BLaER1 treated with 17β-estradiol and CSF1 and Interleukin-3, amounts not matched to agents 10 nM and 100 nM (cell line): ENCODE results near the gene SPDYE3.
A peak's percentile ranks its signal among the peaks of the same experiment; 100 is the strongest.
"Not testable (repeated sequence)": the region's sequence is repeated elsewhere in the genome, so short reads cannot be mapped to it uniquely, and the experiment has no call there.

ENCODE experiments used
- H3K27ac ChIP-seq, 11 experiments: shearing (Covaris generic); formaldehyde crosslinking; 2 replicates each; pipeline ENCODE4 v1.8.1; 2022
- H3K27me3 ChIP-seq, 11 experiments: shearing (Covaris generic); formaldehyde crosslinking; 2 replicates each; pipeline ENCODE4 v1.8.1; 2022
- H3K36me3 ChIP-seq, 11 experiments: shearing (Covaris generic); formaldehyde crosslinking; 2 replicates each; pipeline ENCODE4 v1.8.1; 2022
- H3K4me1 ChIP-seq, 10 experiments: shearing (Covaris generic); formaldehyde crosslinking; 2 replicates each; pipeline ENCODE4 v1.8.1; 2022
- H3K4me2 ChIP-seq, 11 experiments: shearing (Covaris generic); formaldehyde crosslinking; 2 replicates each; pipeline ENCODE4 v1.8.1; 2022
- H3K4me3 ChIP-seq, 10 experiments: shearing (Covaris generic); formaldehyde crosslinking; 2 replicates each; pipeline ENCODE4 v1.8.1; 2022
- H3K9ac ChIP-seq, 11 experiments: shearing (Covaris generic); formaldehyde crosslinking; 2 replicates each; pipeline ENCODE4 v1.8.1; 2022
- H3K9me3 ChIP-seq, 11 experiments: shearing (Covaris generic); formaldehyde crosslinking; replicated peaks in 1 of 11; 2 replicates each; pipeline ENCODE4 v1.8.1; 2022
- H4K20me1 ChIP-seq, 11 experiments: shearing (Covaris generic); formaldehyde crosslinking; 2 replicates each; pipeline ENCODE4 v1.8.1; 2022
- Cebpa-rat ChIP-seq, 11 experiments: shearing (Covaris generic); IDR thresholded peaks; 2 replicates each; pipeline ENCODE4 v1.8.1; 2022

SPDYE3 gene

DNA sequence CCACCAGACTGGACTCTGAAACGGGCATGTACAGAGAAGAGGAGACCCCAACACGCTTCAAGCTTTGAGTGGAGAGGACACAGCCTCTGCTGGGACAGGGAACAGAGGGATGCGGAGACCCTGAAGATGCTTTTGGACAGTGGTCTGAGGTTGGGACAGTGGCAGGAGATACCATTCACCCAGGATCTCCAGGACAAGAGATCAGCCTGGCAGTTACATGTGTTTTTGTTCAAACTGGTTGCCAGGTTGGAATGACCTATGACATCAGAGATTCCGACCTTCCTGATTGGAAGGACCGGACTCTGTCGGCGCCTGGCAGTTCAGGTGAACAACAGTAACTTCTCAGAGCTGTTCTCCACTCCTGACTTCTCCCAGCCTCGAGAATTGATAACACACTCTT is at the start of gene SPDYE3:
Gene SPDYE3, plus strand, starts transcription at position 301 of the 400 bp plus-strand sequence. CDS start 184 bp downstream, outside the sequence.
- not testable (repeated sequence) for H3K4me3 ChIP-seq, H3K36me3 ChIP-seq, H3K27ac ChIP-seq, H3K9me3 ChIP-seq, H3K27me3 ChIP-seq, H3K9ac ChIP-seq, H3K4me2 ChIP-seq
- Histone ChIP-seq H3K4me1 (peaks cover 0 to 10% (median 0%) of the 10 kb centered on the region in 10 experiments; a peak in 5 of 20 replicates), H4K20me1 (peaks cover 0 to 15% (median 0%) of the 10 kb centered on the region in 11 experiments; a peak in 5 of 22 replicates)

DNA sequence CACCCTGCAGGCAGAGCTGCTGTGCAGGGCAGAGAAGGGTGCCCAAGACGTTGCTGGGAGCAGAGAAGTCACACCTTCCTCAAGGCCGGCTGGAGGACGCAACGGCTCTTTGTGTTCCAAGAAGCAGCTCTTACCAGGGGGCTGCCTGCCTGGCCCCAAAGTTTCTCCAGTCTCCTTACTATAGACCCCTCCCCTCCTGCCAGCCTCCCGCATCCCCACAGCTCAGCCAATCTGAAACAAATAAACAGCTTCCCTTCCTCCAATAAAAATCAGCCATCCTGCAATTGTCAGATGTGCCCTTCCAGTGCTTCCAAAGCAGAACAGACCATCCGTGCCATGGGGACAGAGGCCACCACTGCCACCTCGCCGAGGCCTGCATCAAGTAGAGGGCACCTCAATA is 47.5 kb upstream of the SPDYE3 start:
- H3K36me3 ChIP-seq, H3K9ac ChIP-seq, H3K9me3 ChIP-seq, H3K4me2 ChIP-seq, H3K4me3 ChIP-seq, H3K27me3 ChIP-seq, H3K27ac ChIP-seq, H3K4me1 ChIP-seq: not testable (repeated sequence)
- H4K20me1 ChIP-seq, result peaks cover 0 to 52% (median 3%) of the 10 kb centered on the region in 11 experiments; a peak in 7 of 22 replicates

- H3K4me2 ChIP-seq, H3K27ac ChIP-seq, H3K4me3 ChIP-seq, H3K36me3 ChIP-seq, H3K9ac ChIP-seq, H3K9me3 ChIP-seq, H3K27me3 ChIP-seq: not testable (repeated sequence)
- Histone ChIP-seq H4K20me1 (peaks cover 0 to 51% (median 19%) of the 10 kb centered on the region in 11 experiments; a peak in 17 of 22 replicates), H3K4me1 (peaks cover 0 to 15% (median 12%) of the 10 kb centered on the region in 10 experiments; a peak in 15 of 20 replicates)
These were observed 44.6 kb upstream of the SPDYE3 start for GRCh38 chr7:100262896-100263295.

GRCh38 chr7:100264223-100264622 is 43.3 kb upstream of the SPDYE3 start:
- H3K4me1 ChIP-seq, result peaks cover 0 to 15% (median 12%) of the 10 kb centered on the region in 10 experiments; a peak in 15 of 20 replicates
- not testable (repeated sequence) for H3K27ac ChIP-seq, H3K4me2 ChIP-seq

GRCh38 chr7:100264669-100265165 is 42.8 kb upstream of the SPDYE3 start:
- H3K9ac ChIP-seq, H3K4me2 ChIP-seq, H3K9me3 ChIP-seq, H3K27ac ChIP-seq, H3K36me3 ChIP-seq, H3K4me3 ChIP-seq, H3K27me3 ChIP-seq: not testable (repeated sequence)
- Histone ChIP-seq H3K4me1 (peaks cover 0 to 15% (median 12%) of the 10 kb centered on the region in 10 experiments; a peak in 15 of 20 replicates), H4K20me1 (peaks cover 0 to 60% (median 34%) of the 10 kb centered on the region in 11 experiments; a peak in 18 of 22 replicates)

More at GRCh38 chr7:100264223-100264622, 43.3 kb upstream of the SPDYE3 start:
- not testable (repeated sequence) for H3K4me3 ChIP-seq, H3K27me3 ChIP-seq, H3K9me3 ChIP-seq, H3K36me3 ChIP-seq, H3K9ac ChIP-seq
- H4K20me1 ChIP-seq, result peaks cover 0 to 55% (median 30%) of the 10 kb centered on the region in 11 experiments; a peak in 18 of 22 replicates

- not testable (repeated sequence) for H3K36me3 ChIP-seq, H3K27ac ChIP-seq, H3K27me3 ChIP-seq, H3K9me3 ChIP-seq, H3K4me3 ChIP-seq, H3K9ac ChIP-seq
- Histone ChIP-seq H3K4me1 (peaks cover 0 to 18% (median 15%) of the 10 kb centered on the region in 10 experiments; a peak in 15 of 20 replicates), H3K4me2 (peak overlapping the region in 7 of 11 experiments; percentile 3 to 50 (median 32); a peak in 10 of 22 replicates), H4K20me1 (peaks cover 0 to 65% (median 38%) of the 10 kb centered on the region in 11 experiments; a peak in 17 of 22 replicates)
These were observed 41.7 kb upstream of the SPDYE3 start for GRCh38 chr7:100265851-100266250.

DNA sequence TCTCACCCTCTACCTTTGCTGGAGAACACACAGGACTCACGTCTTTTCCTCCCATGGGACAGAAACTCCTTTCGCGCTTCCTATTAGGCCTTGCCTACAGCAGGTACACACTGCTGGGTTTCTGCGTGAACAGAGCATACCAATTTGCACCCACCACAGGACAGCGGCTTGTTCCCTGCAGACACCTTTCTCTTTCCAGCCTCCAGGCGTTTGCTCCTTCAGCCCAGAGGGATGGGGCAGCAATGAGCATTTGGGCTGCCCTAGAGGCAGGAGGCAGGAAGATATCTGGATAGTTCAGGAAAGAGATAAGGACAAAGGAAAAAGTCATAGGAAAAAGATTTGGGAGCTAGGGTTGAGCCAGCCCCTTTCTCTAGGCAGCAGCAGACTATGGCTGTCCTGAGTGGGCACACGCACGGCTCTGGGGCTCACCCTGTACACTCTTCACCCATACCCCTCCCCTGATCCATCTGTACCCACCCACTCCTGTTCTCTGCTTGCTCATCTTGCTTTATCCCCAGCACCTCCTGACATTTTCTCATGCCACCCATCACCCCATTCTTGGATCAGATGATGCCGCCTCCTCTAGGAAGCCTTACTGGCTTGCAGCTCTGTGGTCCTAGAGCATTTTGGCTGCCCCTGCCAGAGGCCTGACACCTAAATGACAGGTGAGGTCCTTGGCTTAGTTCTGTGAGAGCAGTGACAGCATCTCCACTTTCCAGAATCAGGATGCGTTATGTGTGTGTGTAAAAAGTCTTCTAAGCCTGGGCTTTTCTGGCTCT is 40.7 kb upstream of the SPDYE3 start:
- H3K27me3 ChIP-seq, result no peaks in the 10 kb centered on the region
- H3K9me3 ChIP-seq, result no peaks in the 10 kb centered on the region
- peaks cover 0 to 20% (median 15%) of the 10 kb centered on the region in 10 experiments; a peak in 15 of 20 replicates for H3K4me1 ChIP-seq
- H4K20me1 ChIP-seq, result peaks cover 0 to 62% (median 38%) of the 10 kb centered on the region in 11 experiments; a peak in 17 of 22 replicates
- peak overlapping the region in 8 of 11 experiments; percentile 3 to 50 (median 30); a peak in 12 of 22 replicates for H3K4me2 ChIP-seq
- peak overlapping the region in 2 of 11 experiments; percentile 1 to 2; a peak in 1 of 22 replicates for H3K9ac ChIP-seq
- peaks cover 0 to 8% (median 0%) of the 10 kb centered on the region in 11 experiments; a peak in 5 of 22 replicates for H3K36me3 ChIP-seq
- H3K27ac ChIP-seq, result no peak overlapping the region
- no peak for TF ChIP-seq Cebpa-rat (IDR thresholded peaks at IDR 0.05)
- no peak overlapping the region for H3K4me3 ChIP-seq

GRCh38 chr7:100267648-100268047 is 39.9 kb upstream of the SPDYE3 start:
- no peak for TF ChIP-seq Cebpa-rat (IDR thresholded peaks at IDR 0.05)
- H3K27me3 ChIP-seq, result no peaks in the 10 kb centered on the region
- H3K9ac ChIP-seq, result no peak overlapping the region
- no peak overlapping the region for H3K4me2 ChIP-seq
- H3K27ac ChIP-seq, result no peak overlapping the region
- H4K20me1 ChIP-seq, result peaks cover 0 to 62% (median 38%) of the 10 kb centered on the region in 11 experiments; a peak in 17 of 22 replicates
- H3K9me3 ChIP-seq, result no peaks in the 10 kb centered on the region
- no peak overlapping the region for H3K4me3 ChIP-seq
- peaks cover 0 to 8% (median 0%) of the 10 kb centered on the region in 11 experiments; a peak in 5 of 22 replicates for H3K36me3 ChIP-seq
- peaks cover 0 to 24% (median 15%) of the 10 kb centered on the region in 10 experiments; a peak in 15 of 20 replicates for H3K4me1 ChIP-seq

DNA sequence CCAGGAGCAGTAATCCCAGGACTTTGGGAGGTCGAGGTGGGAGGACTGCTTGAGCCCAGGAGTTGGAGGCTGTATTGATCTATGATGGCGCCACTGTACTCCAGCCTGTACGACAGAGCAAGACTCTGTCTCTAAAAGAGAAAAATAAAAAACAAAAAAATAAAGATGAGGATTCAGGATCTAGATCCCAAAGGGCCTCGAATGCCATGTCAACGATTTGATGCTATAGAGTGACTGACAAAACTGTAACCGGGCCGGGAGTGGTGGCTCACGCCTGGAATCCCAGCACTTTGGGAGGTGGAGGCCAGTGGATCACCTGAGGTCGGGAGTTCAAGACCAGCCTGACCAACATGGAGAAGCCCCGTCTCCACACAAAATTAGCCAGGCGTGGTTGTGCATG is 38.6 kb upstream of the SPDYE3 start:
- not testable (repeated sequence) for H3K4me2 ChIP-seq, H3K36me3 ChIP-seq, H3K27me3 ChIP-seq, H3K9ac ChIP-seq, H3K27ac ChIP-seq, H3K9me3 ChIP-seq, H3K4me3 ChIP-seq
- Histone ChIP-seq H4K20me1 (peaks cover 0 to 61% (median 38%) of the 10 kb centered on the region in 11 experiments; a peak in 17 of 22 replicates), H3K4me1 (peaks cover 0 to 24% (median 16%) of the 10 kb centered on the region in 10 experiments; a peak in 15 of 20 replicates)

- not testable (repeated sequence) for H3K4me3 ChIP-seq, H3K9me3 ChIP-seq, H3K9ac ChIP-seq, H3K27me3 ChIP-seq, H3K36me3 ChIP-seq, H3K27ac ChIP-seq
- Histone ChIP-seq H4K20me1 (peaks cover 0 to 55% (median 38%) of the 10 kb centered on the region in 11 experiments; a peak in 17 of 22 replicates), H3K4me2 (peak overlapping the region in 3 of 11 experiments; percentile 11 to 17 (median 12); a peak in 1 of 22 replicates), H3K4me1 (peaks cover 0 to 24% (median 16%) of the 10 kb centered on the region in 10 experiments; a peak in 15 of 20 replicates)
These were observed 38.0 kb upstream of the SPDYE3 start for GRCh38 chr7:100269306-100270045.

DNA sequence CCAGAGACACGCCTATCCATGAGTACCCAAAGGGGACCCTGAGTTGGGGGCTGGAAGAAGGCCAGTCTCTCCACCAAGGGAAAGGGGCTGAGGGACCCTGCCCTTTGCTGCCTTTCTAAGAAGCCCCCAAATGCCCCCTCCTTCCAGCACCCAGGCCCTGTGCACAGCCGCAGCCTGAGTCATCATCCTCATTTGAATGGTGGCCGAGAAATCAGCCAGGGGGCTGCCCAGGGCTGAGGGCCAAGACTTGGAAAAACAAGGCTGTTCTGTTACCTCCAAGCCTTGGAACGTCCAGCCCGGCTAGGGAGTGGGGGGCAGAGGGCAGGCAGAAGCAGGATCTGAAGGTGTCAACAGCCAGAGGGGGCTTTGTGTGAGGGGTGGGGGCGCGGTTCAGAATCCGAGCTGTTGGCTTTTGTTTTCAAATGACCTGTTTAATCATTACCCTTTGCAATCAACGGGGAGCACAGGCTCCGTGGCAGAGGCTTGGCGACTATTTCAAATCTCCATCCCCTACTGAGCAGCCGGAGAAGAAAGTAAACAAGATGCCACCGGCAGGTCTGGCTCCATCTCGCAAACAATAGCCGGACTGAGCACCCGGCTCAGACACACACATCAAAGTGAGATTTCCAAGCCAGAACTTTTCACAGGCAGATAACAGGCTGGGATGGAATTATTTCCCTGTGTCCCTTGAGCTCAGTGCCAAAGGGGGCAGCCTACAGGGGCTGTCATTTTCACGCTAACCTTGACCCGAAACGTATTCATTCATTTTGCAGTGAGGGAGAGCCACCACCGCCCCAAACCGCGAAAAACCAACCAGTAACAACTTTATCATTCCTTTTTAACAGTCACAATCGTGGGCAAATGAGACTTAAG is 37.2 kb upstream of the SPDYE3 start:
- Histone ChIP-seq H4K20me1 (peaks cover 0 to 52% (median 38%) of the 10 kb centered on the region in 11 experiments; a peak in 17 of 22 replicates), H3K4me1 (peaks cover 2 to 27% (median 20%) of the 10 kb centered on the region in 10 experiments), H3K4me2 (peak overlapping the region; percentile 67 to 87 (median 77)), H3K9ac (peak overlapping the region in 8 of 11 experiments; percentile 29 to 84 (median 52); a peak in 4 of 22 replicates), H3K4me3 (peak overlapping the region in 5 of 10 experiments; percentile 84 to 92 (median 89); a peak in 5 of 20 replicates)
- not testable (repeated sequence) for H3K27ac ChIP-seq, H3K9me3 ChIP-seq, H3K36me3 ChIP-seq, H3K27me3 ChIP-seq
